NCI-H2227 (cell line): Measurements from ENCODE around the gene ENDOV.
A peak's percentile ranks its signal among the peaks of the same experiment; 100 is the strongest.

Experiments used
- DNase-seq: peaks from one replicate; lab custom pipeline; 2025; ENCODE audit not compliant: unreplicated experiment; lab: John Stamatoyannopoulos, UW

Gene ENDOV

GRCh38 chr17:80481284-80482057, 66.5 kb downstream of the ENDOV start:
- DNase-seq, result no peak

GRCh38 chr17:80482058-80482318, 67.0 kb downstream of the ENDOV start:
- DNase-seq, result no peak

DNA sequence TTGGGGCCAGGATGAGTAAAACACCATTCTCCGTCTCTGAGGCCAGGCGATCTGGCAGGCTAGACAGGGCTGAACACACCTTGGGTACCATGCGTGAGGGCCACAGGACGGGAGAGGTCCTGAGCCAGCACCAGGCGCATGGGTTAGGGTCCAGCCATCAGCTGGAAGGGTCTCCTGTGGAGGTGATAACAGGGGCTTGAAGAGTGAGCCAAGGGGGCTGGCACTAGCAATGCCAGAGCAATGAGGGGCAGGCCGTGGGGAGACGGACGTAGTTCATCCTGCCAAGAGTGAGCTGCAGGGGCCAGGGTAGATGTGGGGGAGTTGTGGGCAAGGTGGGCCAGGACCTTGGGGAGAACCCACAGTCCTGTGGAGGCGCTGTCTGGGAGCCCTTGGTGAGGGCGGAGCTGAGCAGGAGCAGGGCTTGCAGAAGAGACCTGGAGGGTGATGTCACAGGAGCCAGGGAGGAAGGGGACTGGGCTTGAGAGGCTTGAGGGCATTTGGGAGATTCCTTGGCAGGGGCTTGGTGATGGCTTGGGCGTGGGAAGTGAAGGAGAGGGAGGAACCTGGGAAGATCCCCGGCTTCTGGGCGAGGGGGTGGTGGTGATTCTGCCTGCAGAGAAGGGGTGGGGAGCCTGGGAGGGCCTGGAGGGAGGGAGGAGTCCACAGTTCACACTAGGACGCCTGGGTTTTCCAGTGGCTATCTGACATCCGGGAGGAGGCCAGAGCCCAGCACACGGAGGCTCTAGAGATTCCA, 67.8 kb downstream of the ENDOV start:
- no peak for DNase-seq

DNA sequence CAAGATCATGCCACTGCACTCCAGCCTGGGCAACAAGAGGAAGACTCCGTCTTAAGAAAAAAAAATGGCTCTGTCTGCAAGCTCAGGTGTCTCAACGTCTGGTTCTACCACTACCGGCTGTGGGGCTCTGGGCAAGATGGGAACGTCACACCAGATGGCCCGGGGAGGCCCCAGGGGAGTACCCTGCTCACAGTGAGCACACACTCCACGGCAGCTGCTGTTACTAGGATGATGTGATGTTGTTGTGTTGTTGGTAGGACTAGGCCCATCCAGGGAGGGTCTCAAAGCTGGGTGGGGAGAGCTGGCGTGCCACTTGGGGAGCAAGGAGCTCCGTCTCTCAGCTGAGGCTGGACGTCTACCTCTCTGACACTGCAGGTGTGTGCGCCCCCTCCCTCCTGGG, 70.9 kb downstream of the ENDOV start:
- DNase-seq, result no peak

DNA sequence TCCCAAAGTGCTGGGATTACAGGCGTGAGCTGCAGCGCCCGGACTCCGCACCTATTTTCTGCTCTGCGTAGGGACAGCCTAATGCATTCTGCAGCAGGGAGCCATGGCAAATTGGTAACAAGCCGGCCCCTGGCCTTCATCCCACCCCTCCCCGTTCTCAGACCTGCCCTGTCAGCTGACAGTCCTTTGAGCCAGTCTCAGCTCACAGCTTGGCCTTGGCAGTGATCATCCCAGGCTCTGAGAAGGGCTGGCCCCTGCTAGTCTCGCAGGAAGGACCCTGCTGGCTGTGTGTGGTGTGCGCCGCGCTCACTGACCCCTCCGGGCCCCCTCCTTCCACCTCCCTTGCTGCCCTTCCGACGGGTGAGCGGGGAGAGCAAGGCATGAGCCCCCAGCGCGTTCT, 71.7 kb downstream of the ENDOV start:
- DNase-seq, result peak; percentile 27

GRCh38 chr17:80487511-80487910, 72.5 kb downstream of the ENDOV start:
- DNase-seq, result no peak
